KOPT-K1 (cell line): ENCODE data around the gene NCBP2.

Experiments
- H3K27ac ChIP-seq: fragments of 200-600 bp; sonication (generic); 2 replicates; pipeline ENCODE4 v1.5.1; 2016; ENCODE audit warnings: antibody characterized with exemption, mild to moderate bottlenecking, low read depth, low read length; ENCODE audit not compliant: poor library complexity, severe bottlenecking
- H3K36me3 ChIP-seq: fragments of 200-600 bp; sonication (generic); 2 replicates; pipeline ENCODE4 v1.5.1; 2017; ENCODE audit warnings: antibody characterized with exemption, mild to moderate bottlenecking, low read length, moderate library complexity; ENCODE audit not compliant: insufficient read depth
- H3K9me3 ChIP-seq: fragments of 200-600 bp; sonication (generic); 2 replicates; pipeline ENCODE4 v1.5.1; 2017; ENCODE audit warnings: antibody characterized with exemption, low read length, mild to moderate bottlenecking; ENCODE audit not compliant: insufficient read depth, poor library complexity, severe bottlenecking

The NCBP2 gene

DNA sequence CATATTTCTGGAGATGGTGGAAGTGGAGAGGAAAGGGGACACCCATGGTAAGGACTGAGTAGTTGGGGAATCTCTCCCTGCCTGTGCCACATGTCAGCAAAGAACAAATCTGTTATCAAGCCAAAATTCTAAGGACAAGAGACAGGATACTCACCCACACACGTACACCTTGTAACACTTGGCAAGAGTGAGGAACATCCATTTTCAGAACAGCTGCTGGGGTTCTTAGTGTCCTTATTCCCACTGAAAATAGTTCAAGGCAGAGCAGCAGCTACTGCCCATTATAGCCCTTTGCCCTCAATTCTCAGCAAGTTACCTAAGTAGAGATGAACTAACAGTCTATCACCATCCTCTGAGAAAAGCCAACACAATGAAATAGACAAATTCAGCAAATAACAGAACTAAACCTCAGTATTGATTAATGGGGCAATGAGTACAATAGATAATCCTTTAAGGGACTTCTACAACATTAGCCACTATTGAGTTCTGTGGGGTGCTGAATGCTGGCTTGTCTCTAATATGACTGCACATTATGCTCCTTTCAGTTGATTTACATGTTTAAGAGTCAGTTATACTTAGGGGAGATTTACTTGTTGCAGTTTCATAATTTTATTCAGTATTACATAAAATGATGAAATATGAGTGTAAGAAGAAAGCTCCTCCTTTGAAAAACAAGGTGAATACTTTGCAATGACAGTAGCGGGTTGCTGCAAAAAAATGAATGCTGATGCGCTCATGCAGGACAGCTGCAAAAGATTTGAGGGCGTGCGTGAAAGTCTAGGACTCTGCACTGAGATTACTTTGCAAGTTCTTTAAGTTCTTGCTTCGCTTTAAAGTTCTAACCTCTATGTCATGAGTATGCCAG is 52.3 kb downstream of the NCBP2 start:
- Histone ChIP-seq H3K27ac (no peak overlapping the region), H3K36me3 (peaks cover 70% of the 10 kb centered on the region)

DNA sequence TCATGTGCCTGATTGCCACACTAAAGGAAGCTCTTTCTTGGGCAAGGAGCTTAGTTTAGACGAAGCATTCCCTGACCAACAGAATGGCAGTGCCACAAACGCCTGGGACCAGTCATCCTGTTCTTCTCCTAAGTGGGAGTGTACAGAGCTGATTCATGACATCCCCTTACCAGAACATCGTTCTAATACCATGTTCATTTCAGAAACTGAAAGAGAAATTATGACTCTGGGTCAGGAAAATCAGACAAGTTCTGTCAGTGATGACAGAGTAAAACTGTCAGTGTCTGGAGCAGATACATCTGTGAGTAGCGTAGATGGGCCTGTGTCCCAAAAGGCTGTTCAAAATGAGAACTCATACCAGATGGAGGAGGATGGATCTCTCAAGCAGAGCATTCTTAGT is 56.2 kb downstream of the NCBP2 start:
- H3K27ac ChIP-seq: no peak overlapping the region
- peaks cover 71% of the 10 kb centered on the region for H3K36me3 ChIP-seq
- no peaks in the 10 kb centered on the region for H3K9me3 ChIP-seq

More for the DNA sequence above, 52.3 kb downstream of the NCBP2 start:
- H3K9me3 ChIP-seq: no peaks in the 10 kb centered on the region
